ENCODE data around the gene PIGS. TPM values are rescaled to one million over a fixed set of nuclear protein-coding genes. Genes with fewer than 3 reads are reported as not detected.

Gene PIGS
- total RNA-seq, 1 experiment from 2014 or later: 45.8 TPM

- DNase-seq (ENCODE audit: low read depth, low spot score) (no peak), ATAC-seq (no peak)
- no peak overlapping the region for H2AFZ ChIP-seq (ENCODE audit: low read depth, low read length, poor library complexity, severe bottlenecking)
- H3K9me2 ChIP-seq (ENCODE audit: insufficient read depth): no peaks in the 10 kb centered on the region
- H3K9me3 ChIP-seq (ENCODE audit: control insufficient read depth in 1 of 2, insufficient read depth in 1 of 2, low read depth in 1 of 2, low read length in 2 of 2): no peaks in the 10 kb centered on the region
- BruUV-seq (replicated peaks): no TSS peak
- POLR2A ChIA-PET: no interaction called here
- no peaks in the 10 kb centered on the region for H3K27me3 ChIP-seq (ENCODE audit: insufficient read depth, low read length)
- H3K79me2 ChIP-seq (ENCODE audit: insufficient read depth, low read length): no peaks in the 10 kb centered on the region
- H3K4me2 ChIP-seq (ENCODE audit: low read length): no peak overlapping the region
- RAD21 ChIA-PET (ENCODE audit: low non-redundant PET in 1 of 2, low total read pairs in 2 of 2, uncharacterized antibody in 2 of 2, unreplicated experiment in 2 of 2): no interaction called here
- intact Hi-C loops (cut with micrococcal nuclease): no loop called here
- TF ChIP-seq SP1 (IDR thresholded peaks at IDR 0.05; ENCODE audit: low read depth): no peak
- TF ChIP-seq POLR2A (IDR thresholded peaks at IDR 0.05; ENCODE audit: borderline replicate concordance, extremely low read depth, insufficient read depth, insufficient read length): no peak
- no peak for TF ChIP-seq CEBPB (IDR thresholded peaks at IDR 0.05; ENCODE audit: low read depth)
- TF ChIP-seq EZH2phosphoT487 (IDR thresholded peaks at IDR 0.05; ENCODE audit: borderline replicate concordance): no peak
- TF ChIP-seq EGR1 (IDR thresholded peaks at IDR 0.05; ENCODE audit: low read depth): no peak
- no peak for TF ChIP-seq ZBTB33 (IDR thresholded peaks at IDR 0.05; ENCODE audit: extremely low read depth, insufficient replicate concordance, low read length)
- TF ChIP-seq POLR2AphosphoS5 (IDR thresholded peaks at IDR 0.05; ENCODE audit: low read depth, low read length): no peak
- TF ChIP-seq CBX3 (IDR thresholded peaks at IDR 0.05; ENCODE audit: low read depth): no peak
- TF ChIP-seq REST (IDR thresholded peaks at IDR 0.05; ENCODE audit: low read depth): no peak
- TF ChIP-seq CTCF (IDR thresholded peaks at IDR 0.05 in 2 of 3, conservative IDR thresholded peaks at IDR 0.05 in 1 of 3; ENCODE audit: borderline replicate concordance in 1 of 3, insufficient read depth in 1 of 3, low read depth in 2 of 3, low read length in 2 of 3): no peak
- no peak for TF ChIP-seq MAX (IDR thresholded peaks at IDR 0.05)
- TF ChIP-seq EZH2 (IDR thresholded peaks at IDR 0.05): no peak
- TF ChIP-seq YY1 (IDR thresholded peaks at IDR 0.05; ENCODE audit: extremely low read depth, insufficient replicate concordance, low read depth, low read length): no peak
- TF ChIP-seq RAD21 (IDR thresholded peaks at IDR 0.05; ENCODE audit: low read depth): no peak
- no peak for TF ChIP-seq ELF1 (IDR thresholded peaks at IDR 0.05; ENCODE audit: borderline replicate concordance, low read depth)
- TF ChIP-seq ZNF274 (IDR thresholded peaks at IDR 0.05; ENCODE audit: low read depth, low read length): no peak
- no peak for TF ChIP-seq SRF (IDR thresholded peaks at IDR 0.05; ENCODE audit: low read depth)
- no peak for TF ChIP-seq JUND (IDR thresholded peaks at IDR 0.05)
- TF ChIP-seq ATF3 (IDR thresholded peaks at IDR 0.05): no peak
- TF ChIP-seq TCF7L2 (IDR thresholded peaks at IDR 0.05; ENCODE audit: borderline replicate concordance, extremely low read depth, insufficient read depth, insufficient read length): no peak
- H3K4me1 ChIP-seq (ENCODE audit: control insufficient read depth in 1 of 2, insufficient read depth in 2 of 2, low read length in 2 of 2): no peaks in the 10 kb centered on the region; a peak in 1 of 4 replicates
- H3K9ac ChIP-seq (ENCODE audit: low read length): no peak overlapping the region
- no peak overlapping the region for H3K4me3 ChIP-seq (replicated peaks in 1 of 2; ENCODE audit: low read depth in 1 of 2, low read length in 2 of 2)
- CTCF ChIA-PET: no interaction called here
- H3K36me3 ChIP-seq (ENCODE audit: control insufficient read depth in 1 of 2, insufficient read depth in 2 of 2, low read length in 2 of 2): no peaks in the 10 kb centered on the region
- no peaks in the 10 kb centered on the region for H4K20me1 ChIP-seq (ENCODE audit: insufficient read depth)
- H3K27ac ChIP-seq (ENCODE audit: low read depth, low read length): no peak overlapping the region
Measured at GRCh38 chr17:28538296-28538895, 32.9 kb downstream of the PIGS start.
